NB4 (cell line): ENCODE results near the gene SEC16A.

Source experiments
- DNase-seq: peaks from one replicate; pipeline ENCODE4 v3.0.0; 2010; ENCODE audit warnings: low read depth
- H3K4me3 ChIP-seq: one replicate; pipeline ENCODE4 v1.5.1; 2011; ENCODE audit warnings: mild to moderate bottlenecking, low read depth, low read length, moderate library complexity
- MAX ChIP-seq: IDR thresholded peaks from 2 replicates; pipeline ENCODE4 v1.6.1; 2011; ENCODE audit warnings: low read depth, low read length
- MYC ChIP-seq: IDR thresholded peaks from 2 replicates; pipeline ENCODE4 v1.6.1; 2011; ENCODE audit warnings: low read depth, low read length
- POLR2A ChIP-seq: IDR thresholded peaks from 2 replicates; pipeline ENCODE4 v1.6.1; 2011; ENCODE audit warnings: mild to moderate bottlenecking; ENCODE audit not compliant: insufficient read length; ENCODE audit errors: extremely low read depth
- TF ChIP-seq, protein P1 (sequence below): IDR thresholded peaks from one replicate; pipeline ENCODE4 v1.5.1; 2012; ENCODE audit warnings: low read depth, low read length

SEC16A gene

DNA sequence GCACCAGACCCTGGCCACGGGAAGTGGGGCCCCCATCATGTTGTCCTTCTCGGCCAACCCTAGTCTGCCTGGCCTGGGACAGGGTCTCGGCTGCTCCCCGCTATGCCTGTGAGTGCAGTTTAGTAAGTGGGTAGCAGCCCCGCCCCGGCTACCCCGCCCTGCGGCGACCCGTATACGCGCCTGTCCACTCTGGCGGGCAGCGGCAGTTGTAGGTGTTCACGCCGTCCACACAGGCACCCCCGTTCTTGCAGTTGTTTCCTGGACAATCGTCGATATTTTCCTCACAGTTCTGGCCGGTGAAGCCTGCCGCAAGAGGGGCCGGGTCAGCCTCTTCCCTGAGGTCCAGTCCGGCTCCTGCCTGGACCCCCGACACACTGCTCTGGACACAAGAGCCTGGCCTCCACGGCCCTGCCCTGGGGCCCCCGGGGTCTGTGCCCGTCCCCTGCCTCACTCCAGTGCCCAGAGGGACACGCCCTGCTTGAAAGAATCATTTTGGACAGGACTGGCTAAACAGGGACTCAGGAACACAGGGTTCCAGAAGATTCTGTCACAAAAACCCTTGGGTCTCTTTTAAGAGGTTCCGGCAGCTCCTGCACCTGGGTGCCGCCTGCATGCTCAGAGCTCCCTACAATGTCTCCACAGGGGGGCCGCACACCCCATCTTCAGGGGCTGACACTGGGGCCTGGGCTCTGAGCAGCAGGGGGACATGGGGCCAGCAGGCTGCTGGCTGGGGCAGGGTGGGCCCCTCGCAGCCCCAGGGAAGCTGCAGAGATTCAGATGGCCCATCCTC lies 36.6 kb upstream of the SEC16A start:
- H3K4me3 ChIP-seq, result no peak overlapping the region
- DNase-seq, result no peak
- TF ChIP-seq MYC (no peak), MAX (no peak)

- no peak for DNase-seq
- TF ChIP-seq, protein P1, sequence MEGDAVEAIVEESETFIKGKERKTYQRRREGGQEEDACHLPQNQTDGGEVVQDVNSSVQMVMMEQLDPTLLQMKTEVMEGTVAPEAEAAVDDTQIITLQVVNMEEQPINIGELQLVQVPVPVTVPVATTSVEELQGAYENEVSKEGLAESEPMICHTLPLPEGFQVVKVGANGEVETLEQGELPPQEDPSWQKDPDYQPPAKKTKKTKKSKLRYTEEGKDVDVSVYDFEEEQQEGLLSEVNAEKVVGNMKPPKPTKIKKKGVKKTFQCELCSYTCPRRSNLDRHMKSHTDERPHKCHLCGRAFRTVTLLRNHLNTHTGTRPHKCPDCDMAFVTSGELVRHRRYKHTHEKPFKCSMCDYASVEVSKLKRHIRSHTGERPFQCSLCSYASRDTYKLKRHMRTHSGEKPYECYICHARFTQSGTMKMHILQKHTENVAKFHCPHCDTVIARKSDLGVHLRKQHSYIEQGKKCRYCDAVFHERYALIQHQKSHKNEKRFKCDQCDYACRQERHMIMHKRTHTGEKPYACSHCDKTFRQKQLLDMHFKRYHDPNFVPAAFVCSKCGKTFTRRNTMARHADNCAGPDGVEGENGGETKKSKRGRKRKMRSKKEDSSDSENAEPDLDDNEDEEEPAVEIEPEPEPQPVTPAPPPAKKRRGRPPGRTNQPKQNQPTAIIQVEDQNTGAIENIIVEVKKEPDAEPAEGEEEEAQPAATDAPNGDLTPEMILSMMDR, result no peak
- TF ChIP-seq MAX, result no peak
- TF ChIP-seq MYC, result no peak
- no peak for TF ChIP-seq POLR2A
- no peak overlapping the region for H3K4me3 ChIP-seq
Observed at GRCh38 chr9:136518623-136519022, 35.8 kb upstream of the SEC16A start.

- TF ChIP-seq MYC, result no peak
- no peak for TF ChIP-seq MAX
- TF ChIP-seq, protein P1, result no peak
- TF ChIP-seq POLR2A, result no peak
- H3K4me3 ChIP-seq, result no peak overlapping the region
- DNase-seq, result no peak
Observed at GRCh38 chr9:136517950-136518349, 35.1 kb upstream of the SEC16A start.

DNA sequence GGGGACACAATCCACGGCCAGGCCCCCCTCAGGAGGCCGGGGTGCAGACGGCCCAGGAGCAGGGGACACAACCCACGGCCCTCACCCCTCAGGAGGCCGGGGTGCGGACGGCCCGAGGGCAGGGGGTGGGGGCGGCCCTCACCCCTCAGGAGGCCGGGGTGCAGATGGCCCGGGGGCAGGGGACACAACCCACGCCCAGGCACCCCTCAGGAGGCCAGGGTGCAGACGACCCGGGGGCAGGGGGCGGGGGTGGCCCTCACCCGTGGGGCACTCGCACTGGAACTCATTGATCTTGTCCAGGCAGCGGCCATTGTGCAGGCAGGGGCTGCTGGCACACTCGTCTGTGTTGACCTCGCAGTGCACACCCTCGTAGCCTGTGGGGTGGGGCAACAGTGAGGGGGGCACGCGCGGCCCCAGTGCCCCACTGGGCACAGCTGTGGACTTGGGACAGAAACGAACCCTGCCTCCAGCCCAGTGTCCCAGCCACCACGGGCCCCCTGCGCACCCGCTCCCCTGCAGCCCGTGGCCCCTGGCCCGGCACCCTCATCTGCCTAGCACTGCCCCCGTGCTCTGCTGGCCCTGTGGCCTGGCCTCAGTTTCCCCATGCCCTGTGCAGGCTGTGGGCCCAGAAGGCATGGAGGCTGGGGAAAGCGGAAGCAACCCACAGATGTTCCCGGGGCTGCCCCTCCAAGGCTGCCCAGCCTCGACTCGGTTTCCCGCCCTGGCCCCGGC lies 34.3 kb upstream of the SEC16A start:
- no peak for DNase-seq
- H3K4me3 ChIP-seq, result no peak overlapping the region
- TF ChIP-seq MAX (no peak), POLR2A (no peak), MYC (no peak)
- TF ChIP-seq, protein P1, result no peak

GRCh38 chr9:136516191-136516654 lies 33.4 kb upstream of the SEC16A start:
- DNase-seq, result no peak
- H3K4me3 ChIP-seq, result no peak overlapping the region
- TF ChIP-seq MAX, result no peak
- no peak for TF ChIP-seq POLR2A
- no peak for TF ChIP-seq MYC

GRCh38 chr9:136515276-136515675 lies 32.4 kb upstream of the SEC16A start:
- TF ChIP-seq MYC (no peak), POLR2A (no peak), MAX (no peak)
- TF ChIP-seq, protein P1, result no peak
- no peak for DNase-seq
- no peak overlapping the region for H3K4me3 ChIP-seq
